Karpas-422 (cell line): ENCODE data around the gene PRPSAP2. TPM values are rescaled to one million over a fixed set of nuclear protein-coding genes. Genes with fewer than 3 reads are reported as not detected.
"Not testable (repeated sequence)": the region's sequence is repeated elsewhere in the genome, so short reads cannot be mapped to it uniquely, and the experiment has no call there.

Source experiments
- DNase-seq: peaks from one replicate; pipeline ENCODE4 v3.0.0-alpha.2; 2015
- H2AFZ ChIP-seq: fragments of 200-600 bp; sonication (generic); 2 replicates; pipeline ENCODE4 v1.6.1; 2014; ENCODE audit warnings: antibody characterized with exemption, low read length, mixed read lengths
- H3K27ac ChIP-seq: fragments of 200-600 bp; sonication (generic); 2 replicates; pipeline ENCODE4 v1.5.1; 2014; ENCODE audit warnings: mild to moderate bottlenecking, low read length, moderate library complexity
- H3K27me3 ChIP-seq: fragments of 200-600 bp; sonication (generic); 2 replicates; pipeline ENCODE4 v1.6.1; 2014; ENCODE audit warnings: low read length, mixed read lengths
- H3K36me3 ChIP-seq: fragments of 200-600 bp; sonication (generic); 2 replicates; pipeline ENCODE4 v1.6.1; 2014; ENCODE audit warnings: low read length, mixed read lengths; ENCODE audit not compliant: insufficient read depth
- H3K4me1 ChIP-seq: fragments of 200-600 bp; sonication (generic); 2 replicates; pipeline ENCODE4 v1.6.1; 2014; ENCODE audit warnings: mild to moderate bottlenecking, low read length, mixed read lengths
- H3K4me2 ChIP-seq: fragments of 200-600 bp; sonication (generic); 2 replicates; pipeline ENCODE4 v1.6.1; 2014; ENCODE audit warnings: low read length, low read depth, mild to moderate bottlenecking; ENCODE audit not compliant: poor library complexity, severe bottlenecking
- H3K4me3 ChIP-seq: fragments of 200-600 bp; sonication (generic); 2 replicates; pipeline ENCODE4 v1.5.1; 2014; ENCODE audit warnings: mild to moderate bottlenecking, antibody characterized with exemption, low read length, mixed read lengths
- H3K79me2 ChIP-seq: fragments of 200-600 bp; sonication (generic); 2 replicates; pipeline ENCODE4 v1.6.1; 2014; ENCODE audit warnings: mild to moderate bottlenecking, low read length, mixed read lengths
- H3K9ac ChIP-seq: fragments of 200-600 bp; sonication (generic); 2 replicates; pipeline ENCODE4 v1.6.0; 2014; ENCODE audit warnings: low read length
- H3K9me2 ChIP-seq: fragments of 200-600 bp; sonication (generic), shearing (Covaris generic); replicated peaks from 2 replicates; pipeline ENCODE4 v1.6.0; 2014; ENCODE audit warnings: mild to moderate bottlenecking, low read length, moderate library complexity; ENCODE audit not compliant: insufficient read depth
- H3K9me3 ChIP-seq: fragments of 300-700, 200-600 bp; sonication (generic); 2 replicates; pipeline ENCODE4 v1.6.1; 2014; ENCODE audit warnings: low read length, mixed read lengths
- H4K20me1 ChIP-seq: fragments of 200-600 bp; sonication (generic); 2 replicates; pipeline ENCODE4 v1.6.1; 2014; ENCODE audit warnings: mild to moderate bottlenecking, antibody characterized with exemption, low read length, low read depth; ENCODE audit not compliant: insufficient read depth
- total RNA-seq: library from RNA; depleted of rRNA; stranded (reverse); fragments of >200 nt; shearing (Covaris generic); gene quantifications from 2 replicates; pipeline ENCODE4 v1.2.3, GENCODE V29; 2014; ENCODE audit warnings: low replicate concordance; rRNA removed

PRPSAP2 gene, protein sequence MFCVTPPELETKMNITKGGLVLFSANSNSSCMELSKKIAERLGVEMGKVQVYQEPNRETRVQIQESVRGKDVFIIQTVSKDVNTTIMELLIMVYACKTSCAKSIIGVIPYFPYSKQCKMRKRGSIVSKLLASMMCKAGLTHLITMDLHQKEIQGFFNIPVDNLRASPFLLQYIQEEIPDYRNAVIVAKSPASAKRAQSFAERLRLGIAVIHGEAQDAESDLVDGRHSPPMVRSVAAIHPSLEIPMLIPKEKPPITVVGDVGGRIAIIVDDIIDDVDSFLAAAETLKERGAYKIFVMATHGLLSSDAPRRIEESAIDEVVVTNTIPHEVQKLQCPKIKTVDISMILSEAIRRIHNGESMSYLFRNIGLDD
- 114 and 181 TPM in 2 replicates for total RNA-seq

DNA sequence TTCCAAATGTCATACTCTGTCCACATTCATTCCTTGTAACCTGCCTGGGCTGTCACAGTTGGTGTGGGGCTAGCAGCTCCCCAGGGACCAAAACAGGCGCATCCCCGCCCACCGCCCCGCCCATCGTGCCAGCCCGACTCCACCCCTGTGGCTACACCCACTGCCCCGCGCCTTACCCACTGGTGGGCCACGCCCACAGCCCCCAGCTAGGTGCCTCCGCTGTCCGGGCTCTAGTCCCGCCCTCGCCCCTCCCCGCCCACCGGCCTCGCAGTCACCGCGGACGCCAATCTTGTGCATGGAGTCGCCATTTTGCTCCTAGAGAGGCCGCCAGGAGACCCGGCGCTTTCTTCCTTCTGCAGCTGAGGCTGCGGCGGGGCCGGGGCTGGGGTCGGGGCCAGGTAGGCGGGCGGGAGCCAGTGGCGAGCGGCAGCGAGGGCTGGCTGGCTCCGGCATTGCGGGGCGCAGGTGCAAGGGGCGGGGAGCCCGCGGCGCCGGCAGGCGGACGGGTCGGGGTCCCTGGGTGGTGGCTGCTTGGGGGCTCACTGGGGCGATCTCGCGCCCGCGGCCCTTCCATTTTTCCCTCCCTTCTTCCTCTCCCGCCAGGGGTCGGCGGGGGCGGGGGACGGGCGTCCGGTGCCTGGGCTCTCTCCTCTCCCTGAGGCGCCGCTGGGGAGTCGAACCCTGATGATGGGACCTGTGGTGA is at the start of gene PRPSAP2:
Gene PRPSAP2 (plus strand): TSS at position 268 of the 703 bp plus-strand sequence. CDS start 7,703 bp downstream, outside the sequence.
- peak; percentile 99 for DNase-seq
- Histone ChIP-seq H3K4me1 (peaks cover 45% of the 10 kb centered on the region), H3K9me3 (no peaks in the 10 kb centered on the region), H3K9me2 (no peaks in the 10 kb centered on the region), H3K9ac (peak within 1 kb of the TSS; percentile 78), H3K4me2 (peak within 1 kb of the TSS; percentile 86), H3K79me2 (peaks cover 72% of the 10 kb centered on the region), H2AFZ (no peak within 1 kb of the TSS), H3K36me3 (0 out of 2 replicates have a peak, but pooled peaks cover 3% of the 10 kb centered on the region), H3K27me3 (no peaks in the 10 kb centered on the region), H4K20me1 (peaks cover 5% of the 10 kb centered on the region; the same call in 1 of the 2 replicates), H3K27ac (peak within 1 kb of the TSS; percentile 75), H3K4me3 (peak within 1 kb of the TSS; percentile 91)

DNA sequence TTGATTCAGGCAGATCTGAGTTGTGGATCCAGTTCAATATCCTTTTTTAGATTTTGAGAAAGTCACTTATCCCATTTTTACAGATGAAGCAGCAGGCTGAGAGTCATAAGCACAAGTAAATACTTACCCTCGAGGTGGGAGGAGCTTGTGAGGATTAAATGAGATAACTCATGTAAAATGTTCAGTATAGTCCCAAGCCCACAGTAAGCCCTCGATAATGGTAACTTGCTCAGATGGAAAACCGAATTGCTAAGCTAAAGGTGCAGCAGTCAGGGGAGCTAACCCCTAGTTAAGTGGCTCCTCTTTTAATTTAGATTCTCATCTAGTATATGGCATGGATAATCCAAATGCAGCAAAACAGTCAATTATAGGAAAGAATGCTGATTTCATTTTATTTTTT is 42.0 kb upstream of the PRPSAP2 start:
- not testable (repeated sequence) for H3K4me3 ChIP-seq, H3K4me2 ChIP-seq, H3K27ac ChIP-seq, H2AFZ ChIP-seq, H3K36me3 ChIP-seq, H3K9me2 ChIP-seq, H4K20me1 ChIP-seq, H3K9me3 ChIP-seq, H3K27me3 ChIP-seq, DNase-seq, H3K4me1 ChIP-seq, H3K79me2 ChIP-seq, H3K9ac ChIP-seq

DNA sequence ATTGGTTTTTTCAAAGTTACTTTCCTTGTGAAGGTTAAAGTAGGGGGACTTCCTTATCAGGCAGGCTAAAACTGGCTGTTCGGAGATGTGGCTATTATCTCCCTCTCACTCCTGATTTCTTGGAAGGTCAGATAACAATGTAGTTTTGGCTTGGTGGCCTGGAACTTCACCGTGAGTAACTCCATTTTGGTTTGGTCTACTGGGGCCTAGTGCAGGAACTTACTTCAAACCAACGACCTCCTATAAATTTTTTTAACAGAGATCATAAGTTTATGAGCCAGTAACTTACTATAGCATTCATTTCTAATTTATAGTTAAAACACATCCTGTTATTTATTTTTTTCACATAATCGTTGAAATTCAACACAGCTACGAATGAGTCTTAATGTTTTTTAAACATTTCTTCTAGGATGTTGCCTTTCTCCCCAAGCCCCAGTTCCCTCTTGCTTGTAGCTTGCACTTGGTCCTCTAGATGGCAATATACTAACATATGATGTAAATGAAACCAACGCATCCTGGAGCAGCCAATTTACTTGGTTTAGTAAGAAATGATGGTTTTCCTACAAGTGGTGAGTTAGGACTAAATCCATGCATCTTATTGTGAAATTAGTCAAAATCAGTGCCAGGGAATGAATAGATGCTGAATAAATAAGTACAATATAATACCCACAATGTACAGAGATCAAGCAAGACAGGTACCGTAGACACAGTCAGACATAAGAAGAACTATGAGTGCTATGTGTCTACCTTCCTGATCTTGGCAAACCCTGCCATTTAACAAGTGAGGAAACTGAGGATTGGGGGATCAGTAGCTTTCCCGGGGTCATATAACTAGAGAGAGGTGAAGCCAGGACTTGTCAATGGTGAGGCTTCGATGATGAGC is 41.2 kb upstream of the PRPSAP2 start:
- H3K79me2 ChIP-seq, H4K20me1 ChIP-seq, H3K4me1 ChIP-seq, H3K4me2 ChIP-seq, H3K27ac ChIP-seq, H2AFZ ChIP-seq, H3K27me3 ChIP-seq, H3K9ac ChIP-seq, H3K4me3 ChIP-seq, H3K9me2 ChIP-seq, H3K36me3 ChIP-seq, H3K9me3 ChIP-seq: not testable (repeated sequence)
- peak; percentile 88 for DNase-seq

DNA sequence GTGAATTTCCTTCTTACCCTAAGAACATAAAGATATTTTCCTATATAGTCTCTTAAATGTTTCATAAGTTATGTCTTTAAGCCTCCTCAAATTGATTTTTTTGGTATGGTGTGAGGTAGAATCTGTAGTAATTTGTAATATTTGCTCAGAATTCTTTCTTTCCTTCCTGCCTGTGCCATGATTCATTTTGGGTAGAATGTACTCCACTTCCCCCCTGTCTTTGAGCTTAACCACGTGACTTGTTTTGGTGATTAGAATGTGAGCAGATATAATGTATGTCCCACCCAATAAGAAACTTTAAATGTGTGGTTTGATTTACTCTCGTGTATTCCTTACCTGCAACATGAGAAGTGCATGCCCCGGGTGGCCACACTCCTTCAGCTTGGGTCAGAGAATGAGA is 36.5 kb upstream of the PRPSAP2 start:
- not testable (repeated sequence) for H3K4me3 ChIP-seq, H3K27me3 ChIP-seq, H3K4me2 ChIP-seq, H3K9me3 ChIP-seq, H4K20me1 ChIP-seq, H2AFZ ChIP-seq, H3K36me3 ChIP-seq, H3K9ac ChIP-seq, H3K79me2 ChIP-seq, H3K27ac ChIP-seq, H3K9me2 ChIP-seq, H3K4me1 ChIP-seq
- peak; percentile 26 for DNase-seq

DNA sequence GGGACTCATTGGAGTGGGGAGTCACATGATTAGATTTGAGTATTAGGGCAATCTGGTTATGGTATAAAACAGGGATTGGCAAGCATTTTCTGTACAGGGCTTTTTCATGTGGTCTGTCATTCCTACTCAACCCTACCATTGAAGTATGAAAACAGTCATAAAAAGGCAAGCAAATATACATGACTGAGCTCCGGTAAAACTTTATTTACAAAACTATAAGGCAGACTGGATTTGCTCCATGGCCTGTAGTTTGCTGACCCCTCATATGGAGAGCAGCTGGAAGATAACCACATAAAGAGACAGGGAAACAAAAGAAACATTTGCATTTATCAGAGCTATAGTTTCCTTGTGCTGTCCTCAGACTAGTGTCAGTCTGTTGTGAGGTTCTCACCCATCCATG is 30.3 kb upstream of the PRPSAP2 start:
- H3K4me1 ChIP-seq, DNase-seq, H2AFZ ChIP-seq, H3K9me2 ChIP-seq, H3K9me3 ChIP-seq, H3K36me3 ChIP-seq, H4K20me1 ChIP-seq, H3K79me2 ChIP-seq, H3K4me3 ChIP-seq, H3K27me3 ChIP-seq, H3K27ac ChIP-seq, H3K9ac ChIP-seq, H3K4me2 ChIP-seq: not testable (repeated sequence)

DNA sequence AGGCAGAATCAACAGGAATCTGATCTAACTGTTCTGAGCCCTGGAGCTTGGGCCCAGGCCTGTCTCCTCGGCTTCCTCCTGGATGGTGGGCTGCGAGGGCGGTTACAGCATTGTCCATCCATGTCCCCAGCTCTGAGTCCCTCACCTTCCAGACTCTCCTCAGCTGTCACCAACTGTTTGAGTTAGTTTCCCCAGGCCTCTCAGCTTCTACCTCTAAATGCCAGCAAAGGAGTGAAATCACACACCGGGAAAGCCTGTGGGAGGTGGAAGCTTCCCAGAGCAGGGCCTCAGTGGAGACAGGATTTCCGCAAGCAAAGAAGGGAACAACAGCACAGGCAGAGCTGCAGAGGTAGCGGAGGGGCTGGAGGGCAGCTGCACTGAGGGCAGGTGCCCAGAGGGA is 9.4 kb upstream of the PRPSAP2 start:
- H3K9me2 ChIP-seq, result no peaks in the 10 kb centered on the region
- no peaks in the 10 kb centered on the region for H3K79me2 ChIP-seq

DNA sequence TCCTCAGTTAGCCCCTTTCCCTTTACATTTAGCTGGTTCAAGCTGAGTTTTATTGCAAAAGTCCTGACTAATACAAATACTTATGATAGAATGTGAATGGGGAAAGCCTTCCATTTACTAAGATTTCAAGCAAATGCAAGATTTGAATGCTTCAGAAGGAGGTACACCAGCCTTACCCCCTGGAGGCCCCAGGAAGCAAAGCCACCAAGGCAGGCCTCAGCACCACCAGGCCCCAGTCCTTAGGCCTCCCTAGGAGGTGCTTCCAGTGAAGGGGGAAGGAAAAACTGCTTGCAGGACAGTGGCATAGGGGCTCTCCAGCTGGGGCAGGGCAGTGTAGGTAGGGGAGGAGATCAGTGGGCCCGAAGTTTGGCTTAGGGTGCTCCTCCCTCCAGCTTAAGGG is 7.3 kb upstream of the PRPSAP2 start:
- Histone ChIP-seq H3K9me3 (no peaks in the 10 kb centered on the region), H4K20me1 (no peaks in the 10 kb centered on the region), H2AFZ (peak overlapping the region; percentile 44), H3K79me2 (peaks cover 16% of the 10 kb centered on the region), H3K27ac (peak overlapping the region; percentile 77), H3K9me2 (no peaks in the 10 kb centered on the region), H3K4me1 (peaks cover 37% of the 10 kb centered on the region), H3K27me3 (no peaks in the 10 kb centered on the region), H3K4me2 (peak overlapping the region; percentile 14), H3K9ac (peak overlapping the region; percentile 34; the same call in 1 of the 2 replicates), H3K4me3 (no peak overlapping the region), H3K36me3 (no peaks in the 10 kb centered on the region)
- peak; percentile 59 for DNase-seq

More for the DNA sequence above, 9.4 kb upstream of the PRPSAP2 start:
- no peak overlapping the region for H3K27ac ChIP-seq
- no peaks in the 10 kb centered on the region for H3K9me3 ChIP-seq
- no peak overlapping the region for H3K4me2 ChIP-seq
- H4K20me1 ChIP-seq, result no peaks in the 10 kb centered on the region
- no peaks in the 10 kb centered on the region for H3K36me3 ChIP-seq
- H3K9ac ChIP-seq, result no peak overlapping the region
- no peaks in the 10 kb centered on the region for H3K27me3 ChIP-seq
- peaks cover 24% of the 10 kb centered on the region for H3K4me1 ChIP-seq
- H2AFZ ChIP-seq, result no peak overlapping the region
- H3K4me3 ChIP-seq, result no peak overlapping the region
- no peak for DNase-seq

DNA sequence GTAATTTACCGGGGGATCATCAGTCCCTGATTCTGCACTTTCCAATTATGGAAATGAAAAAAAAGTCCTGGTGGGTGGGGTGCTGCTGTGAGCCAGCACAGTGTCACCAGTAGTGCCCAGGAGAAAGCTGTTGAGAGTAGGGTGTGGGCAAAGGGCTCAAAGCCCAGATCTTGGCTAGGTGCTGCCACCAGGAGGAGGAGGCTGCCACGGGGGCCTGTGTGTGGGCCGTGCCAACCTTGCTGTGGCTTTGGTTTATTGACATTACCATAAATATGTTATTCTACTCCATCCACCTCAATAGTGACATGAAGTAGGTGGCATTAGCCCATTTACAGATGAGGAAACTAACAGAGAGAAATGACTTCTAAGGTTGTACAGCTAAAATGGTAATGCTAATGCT is 6.7 kb upstream of the PRPSAP2 start:
- Histone ChIP-seq H3K4me2 (peak overlapping the region; percentile 14), H3K27ac (peak overlapping the region; percentile 77), H4K20me1 (no peaks in the 10 kb centered on the region), H2AFZ (peak overlapping the region; percentile 44; the same call in 1 of the 2 replicates), H3K27me3 (no peaks in the 10 kb centered on the region), H3K4me1 (peaks cover 37% of the 10 kb centered on the region), H3K4me3 (no peak overlapping the region), H3K9ac (peak overlapping the region; percentile 34; the same call in 1 of the 2 replicates), H3K36me3 (no peaks in the 10 kb centered on the region), H3K79me2 (peaks cover 18% of the 10 kb centered on the region), H3K9me2 (no peaks in the 10 kb centered on the region), H3K9me3 (no peaks in the 10 kb centered on the region)
- DNase-seq, result peak; percentile 64
